Measurements from ENCODE around the gene OR1F1. TPM values are rescaled to one million over a fixed set of nuclear protein-coding genes. Genes with fewer than 3 reads are reported as not detected.

OR1F1 gene
- total and polyA plus RNA-seq, 9 of the 15 experiments (the other 6 are each of a cell fraction or from before 2014, with no cell fraction given) = 0.15 to 0.61 (median 0.35) TPM; not detected in 3

DNA sequence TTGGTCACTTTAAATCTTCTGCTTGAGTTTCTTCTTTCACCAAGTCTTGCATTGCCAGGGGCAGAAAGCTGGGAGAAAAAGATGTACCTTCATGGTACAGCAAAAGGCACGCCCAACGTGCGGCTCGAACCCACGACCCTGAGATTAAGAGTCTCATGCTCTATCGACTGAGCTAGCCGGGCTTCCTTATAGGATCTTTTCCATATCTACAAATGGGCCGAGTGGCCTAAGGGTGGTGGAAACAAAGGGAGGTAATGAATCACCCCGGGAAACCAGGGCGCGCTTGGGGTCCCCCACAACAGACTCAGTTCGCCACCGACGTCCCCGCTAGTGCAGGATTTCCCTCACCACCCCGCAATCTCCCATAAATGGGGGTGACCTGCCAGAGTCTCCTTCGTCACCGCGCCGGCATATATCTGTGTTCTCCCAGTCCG lies 7.5 kb upstream of the OR1F1 start (continued):
- TF ChIP-seq DIDO1 (tag; IDR thresholded peaks at IDR 0.05; ENCODE audit: low read depth) = no peak
- no peak for TF ChIP-seq BHLHE40 (IDR thresholded peaks at IDR 0.05; ENCODE audit: low read length)
- TF ChIP-seq SP1 (CRISPR knock-in tag; IDR thresholded peaks at IDR 0.05) = no peak
- no peak for TF ChIP-seq ZNF445 (CRISPR knock-in tag; IDR thresholded peaks at IDR 0.05; ENCODE audit: low read depth)
- TF ChIP-seq CREM (IDR thresholded peaks at IDR 0.05; ENCODE audit: low read depth) = no peak
- TF ChIP-seq TCF3 (CRISPR knock-in tag; IDR thresholded peaks at IDR 0.05) = no peak
- TF ChIP-seq SIX5 (IDR thresholded peaks at IDR 0.05; ENCODE audit: borderline replicate concordance in 1 of 2, insufficient read depth in 1 of 2, low read depth in 1 of 2, low read length in 2 of 2) = no peak
- no peak for TF ChIP-seq SOX6 (IDR thresholded peaks at IDR 0.05)
- TF ChIP-seq SMARCA5 (IDR thresholded peaks at IDR 0.05) = no peak
- TF ChIP-seq, protein P1, sequence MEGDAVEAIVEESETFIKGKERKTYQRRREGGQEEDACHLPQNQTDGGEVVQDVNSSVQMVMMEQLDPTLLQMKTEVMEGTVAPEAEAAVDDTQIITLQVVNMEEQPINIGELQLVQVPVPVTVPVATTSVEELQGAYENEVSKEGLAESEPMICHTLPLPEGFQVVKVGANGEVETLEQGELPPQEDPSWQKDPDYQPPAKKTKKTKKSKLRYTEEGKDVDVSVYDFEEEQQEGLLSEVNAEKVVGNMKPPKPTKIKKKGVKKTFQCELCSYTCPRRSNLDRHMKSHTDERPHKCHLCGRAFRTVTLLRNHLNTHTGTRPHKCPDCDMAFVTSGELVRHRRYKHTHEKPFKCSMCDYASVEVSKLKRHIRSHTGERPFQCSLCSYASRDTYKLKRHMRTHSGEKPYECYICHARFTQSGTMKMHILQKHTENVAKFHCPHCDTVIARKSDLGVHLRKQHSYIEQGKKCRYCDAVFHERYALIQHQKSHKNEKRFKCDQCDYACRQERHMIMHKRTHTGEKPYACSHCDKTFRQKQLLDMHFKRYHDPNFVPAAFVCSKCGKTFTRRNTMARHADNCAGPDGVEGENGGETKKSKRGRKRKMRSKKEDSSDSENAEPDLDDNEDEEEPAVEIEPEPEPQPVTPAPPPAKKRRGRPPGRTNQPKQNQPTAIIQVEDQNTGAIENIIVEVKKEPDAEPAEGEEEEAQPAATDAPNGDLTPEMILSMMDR (IDR thresholded peaks at IDR 0.05 in 2 of 3, conservative IDR thresholded peaks at IDR 0.05 in 1 of 3; ENCODE audit: insufficient read depth in 2 of 3, low read depth in 1 of 3, low read length in 3 of 3) = no peak
- no peak for TF ChIP-seq RB1 (IDR thresholded peaks at IDR 0.05; ENCODE audit: low read depth)
- no peak for TF ChIP-seq PURB (CRISPR knock-in tag; IDR thresholded peaks at IDR 0.05; ENCODE audit: low read depth)
- no peak for TF ChIP-seq KLF6 (CRISPR knock-in tag; IDR thresholded peaks at IDR 0.05; ENCODE audit: borderline replicate concordance)
- TF ChIP-seq, protein P2, sequence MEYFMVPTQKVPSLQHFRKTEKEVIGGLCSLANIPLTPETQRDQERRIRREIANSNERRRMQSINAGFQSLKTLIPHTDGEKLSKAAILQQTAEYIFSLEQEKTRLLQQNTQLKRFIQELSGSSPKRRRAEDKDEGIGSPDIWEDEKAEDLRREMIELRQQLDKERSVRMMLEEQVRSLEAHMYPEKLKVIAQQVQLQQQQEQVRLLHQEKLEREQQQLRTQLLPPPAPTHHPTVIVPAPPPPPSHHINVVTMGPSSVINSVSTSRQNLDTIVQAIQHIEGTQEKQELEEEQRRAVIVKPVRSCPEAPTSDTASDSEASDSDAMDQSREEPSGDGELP (CRISPR knock-in tag; IDR thresholded peaks at IDR 0.05; ENCODE audit: borderline replicate concordance) = no peak
- TF ChIP-seq TARDBP (IDR thresholded peaks at IDR 0.05) = no peak
- TF ChIP-seq BRF1 (IDR thresholded peaks at IDR 0.05; ENCODE audit: borderline replicate concordance, extremely low read depth, insufficient read length) = no peak
- TF ChIP-seq NR3C1 (CRISPR knock-in tag; IDR thresholded peaks at IDR 0.05) = no peak
- TF ChIP-seq ZEB2 (IDR thresholded peaks at IDR 0.05) = no peak
- no peak for TF ChIP-seq PHF21A (IDR thresholded peaks at IDR 0.05; ENCODE audit: borderline replicate concordance, low read depth)
- peak in 1 of 2 experiments; percentile 47; a peak in 1 of 4 replicates for TF ChIP-seq CSDE1 (IDR thresholded peaks at IDR 0.05)
- TF ChIP-seq, protein P3, sequence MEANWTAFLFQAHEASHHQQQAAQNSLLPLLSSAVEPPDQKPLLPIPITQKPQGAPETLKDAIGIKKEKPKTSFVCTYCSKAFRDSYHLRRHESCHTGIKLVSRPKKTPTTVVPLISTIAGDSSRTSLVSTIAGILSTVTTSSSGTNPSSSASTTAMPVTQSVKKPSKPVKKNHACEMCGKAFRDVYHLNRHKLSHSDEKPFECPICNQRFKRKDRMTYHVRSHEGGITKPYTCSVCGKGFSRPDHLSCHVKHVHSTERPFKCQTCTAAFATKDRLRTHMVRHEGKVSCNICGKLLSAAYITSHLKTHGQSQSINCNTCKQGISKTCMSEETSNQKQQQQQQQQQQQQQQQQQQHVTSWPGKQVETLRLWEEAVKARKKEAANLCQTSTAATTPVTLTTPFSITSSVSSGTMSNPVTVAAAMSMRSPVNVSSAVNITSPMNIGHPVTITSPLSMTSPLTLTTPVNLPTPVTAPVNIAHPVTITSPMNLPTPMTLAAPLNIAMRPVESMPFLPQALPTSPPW (CRISPR knock-in tag; IDR thresholded peaks at IDR 0.05) = no peak
- TF ChIP-seq GTF2E2 (tag; IDR thresholded peaks at IDR 0.05) = no peak
- TF ChIP-seq SAFB2 (IDR thresholded peaks at IDR 0.05; ENCODE audit: borderline replicate concordance, low read depth, low read length, severe bottlenecking) = no peak
